NCI-H1436 (cell line): Measurements from ENCODE around the gene XPA.

Source experiments
- DNase-seq: peaks from one replicate; lab custom pipeline; 2025; lab: John Stamatoyannopoulos, UW

Gene XPA

DNA sequence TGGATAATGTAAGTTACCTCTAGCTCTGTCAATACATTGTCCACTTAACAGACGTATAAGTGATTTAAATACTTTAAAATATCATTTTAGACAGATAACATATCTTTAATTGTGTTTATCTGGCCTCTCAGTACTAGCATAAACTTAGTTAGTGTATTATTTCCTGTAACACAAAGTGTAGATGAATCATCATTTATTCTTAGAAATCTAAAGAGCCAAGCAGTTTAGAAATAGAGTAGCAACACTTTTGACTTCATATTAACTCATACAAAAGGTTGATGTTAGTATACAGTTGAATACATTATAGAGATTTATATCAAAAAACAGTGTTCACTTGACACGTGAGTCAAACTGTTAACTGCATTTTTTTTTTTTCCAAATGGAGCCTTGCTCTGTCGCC lies 45.5 kb downstream of the XPA start:
- DNase-seq: no peak

DNA sequence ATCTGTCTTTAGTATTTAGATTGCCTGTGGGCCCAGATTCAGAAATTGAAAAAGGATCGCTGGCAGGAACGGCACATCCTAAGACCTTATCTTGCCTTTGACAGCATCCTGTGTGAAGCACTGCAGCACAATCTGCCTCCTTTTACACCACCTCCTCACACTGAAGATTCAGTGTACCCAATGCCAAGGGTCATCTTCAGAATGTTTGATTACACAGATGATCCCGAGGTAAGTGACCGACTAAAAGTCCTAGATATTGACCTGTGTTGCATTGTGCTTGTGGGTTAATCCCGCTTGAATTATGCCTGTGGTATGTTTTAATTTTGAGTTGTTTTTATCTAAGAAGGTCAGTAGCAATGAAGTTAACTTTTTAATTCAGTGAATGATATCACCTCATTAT lies 49.1 kb downstream of the XPA start:
- no peak for DNase-seq

GRCh38 chr9:97645720-97646119 lies 51.4 kb downstream of the XPA start:
- no peak for DNase-seq

- DNase-seq: no peak
Observed at GRCh38 chr9:97640325-97640724, 56.8 kb downstream of the XPA start.

- no peak for DNase-seq
Observed at GRCh38 chr9:97638666-97639065, 58.5 kb downstream of the XPA start.

- DNase-seq: no peak
Observed at GRCh38 chr9:97636903-97637302, 60.2 kb downstream of the XPA start.

DNA sequence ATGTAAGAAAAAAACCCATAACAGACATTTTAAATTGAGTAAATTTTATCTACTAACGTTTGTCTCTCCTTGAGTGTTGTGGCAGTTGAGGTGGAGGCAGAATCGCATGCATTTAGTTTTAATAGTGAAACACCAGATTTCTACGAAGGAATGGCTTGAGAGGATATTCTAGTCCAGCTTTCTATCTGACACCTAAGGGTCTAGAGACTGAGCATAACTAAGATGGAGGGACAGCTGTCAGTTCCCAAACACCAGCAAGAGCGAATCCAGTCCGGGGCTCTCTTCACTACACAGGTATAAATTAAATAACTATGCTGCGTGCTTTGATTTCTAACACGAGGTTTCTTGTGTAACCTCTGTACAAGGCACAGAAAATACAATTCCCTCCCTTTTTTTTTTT lies 62.1 kb downstream of the XPA start:
- no peak for DNase-seq

GRCh38 chr9:97633859-97634490 lies 63.2 kb downstream of the XPA start:
- DNase-seq: no peak

DNA sequence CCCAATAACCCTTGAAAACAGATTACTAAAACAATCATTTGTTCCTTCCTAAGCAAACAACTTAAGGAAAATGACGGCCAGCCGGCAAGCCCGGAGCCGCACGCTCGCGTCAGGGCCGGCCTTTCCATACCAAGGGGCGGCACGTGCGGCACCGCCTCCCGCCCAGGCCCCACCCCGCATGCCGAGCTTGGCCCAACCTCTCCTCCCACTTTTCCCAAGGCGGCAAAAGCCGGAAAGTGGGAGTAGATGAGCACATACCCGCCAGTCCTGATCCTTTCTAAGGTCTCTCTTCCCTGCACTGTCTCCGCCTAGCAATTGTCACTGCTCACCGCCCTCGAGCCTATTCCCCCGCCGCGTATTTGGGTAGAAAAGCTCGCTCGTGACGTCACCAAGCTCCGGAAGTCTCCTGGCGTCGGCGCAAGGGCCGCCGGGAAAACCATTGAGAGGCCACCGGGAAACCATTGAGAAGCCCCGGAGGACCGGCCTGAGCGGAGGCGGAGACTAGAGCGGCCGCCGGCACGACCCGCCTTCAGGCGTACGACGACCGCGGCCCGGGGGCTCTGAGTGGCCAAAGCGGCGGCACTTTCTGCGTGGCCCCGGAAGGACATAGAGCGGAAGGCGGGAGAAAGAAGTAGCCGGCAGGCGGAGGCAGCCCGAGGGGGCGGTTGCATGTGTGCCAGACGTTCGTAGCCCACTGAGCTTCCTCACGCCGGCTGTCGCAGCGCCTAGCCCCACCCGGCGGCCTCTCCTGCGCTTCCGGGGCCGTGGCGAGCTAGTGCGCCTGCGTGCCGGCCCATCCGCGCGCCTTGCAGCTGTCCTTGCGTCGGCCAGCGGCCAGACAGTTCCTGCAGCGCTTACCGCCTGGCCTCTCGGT lies 63.9 kb downstream of the XPA start, which contains the start of the genes NCBP1 and TSTD2:
Gene NCBP1 (plus strand): TSS at position 837 of the 874 bp plus-strand sequence. CDS start 61 bp downstream, outside the sequence.
Gene TSTD2 (minus strand): TSS at position 384 of the 874 bp plus-strand sequence. CDS start 5,806 bp downstream, outside the sequence.
- DNase-seq: peak; percentile 96

- DNase-seq: peak; percentile 68
Observed at GRCh38 chr9:97632248-97632984, 64.7 kb downstream of the XPA start.

GRCh38 chr9:97630591-97630990 lies 66.5 kb downstream of the XPA start:
- DNase-seq: no peak

DNA sequence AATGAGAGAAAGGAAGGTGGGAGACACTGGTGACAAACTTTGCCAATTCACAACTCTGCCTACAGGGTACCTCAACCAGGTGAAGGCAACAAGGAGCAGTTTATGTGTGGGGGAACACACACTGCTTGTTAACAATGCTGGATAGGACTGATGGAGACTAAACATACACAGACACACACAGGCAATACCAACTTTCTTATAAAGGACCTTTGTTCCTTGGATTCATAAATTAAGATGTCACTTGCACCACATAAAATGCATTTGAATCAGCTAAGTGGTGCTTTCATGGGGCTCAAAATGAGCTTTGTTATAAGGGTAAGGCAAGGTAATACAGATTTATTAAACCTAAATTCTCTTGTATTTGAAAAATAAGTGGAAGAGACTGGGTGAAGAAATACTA lies 68.0 kb downstream of the XPA start:
- DNase-seq: no peak

GRCh38 chr9:97628668-97629067 lies 68.5 kb downstream of the XPA start:
- DNase-seq: no peak

DNA sequence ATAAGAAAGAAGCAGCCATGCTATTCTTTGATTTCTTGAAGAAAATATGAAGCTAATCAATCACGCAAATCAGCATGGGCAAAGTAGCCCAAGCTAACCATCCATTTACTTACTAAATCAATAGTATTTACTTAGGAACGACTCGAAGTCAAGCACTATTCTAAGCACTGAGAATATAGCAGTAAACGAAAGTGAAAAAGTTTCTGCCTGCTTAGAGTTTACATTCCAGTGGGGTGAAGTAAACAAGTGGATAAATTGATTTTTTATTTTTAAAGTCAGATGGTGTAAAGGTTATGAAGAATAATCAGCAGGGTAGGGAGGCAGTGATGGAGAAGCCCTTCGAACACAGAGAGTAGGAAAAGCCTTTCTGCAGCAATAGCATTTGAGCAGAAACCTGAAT lies 69.5 kb downstream of the XPA start:
- DNase-seq: no peak

- no peak for DNase-seq
Observed at GRCh38 chr9:97625620-97626019, 71.5 kb downstream of the XPA start.
